ENCODE measurements around the gene AKR1E2. TPM values are rescaled to one million over a fixed set of nuclear protein-coding genes. Genes with fewer than 3 reads are reported as not detected.

The AKR1E2 gene
- total and polyA plus RNA-seq, 2 experiments from 2014 or later, result 5.2 to 16.0 TPM

GRCh38 chr10:4865945-4866661 lies 40.1 kb downstream of the AKR1E2 start:
- H3K4me3 ChIP-seq, result no peak overlapping the region
- peaks cover 14% of the 10 kb centered on the region for H3K4me1 ChIP-seq (ENCODE audit: insufficient read depth)
- TF ChIP-seq EZH2phosphoT487 (IDR thresholded peaks at IDR 0.05; ENCODE audit: insufficient read depth, low read depth) (no peak), EZH2 (IDR thresholded peaks at IDR 0.05; ENCODE audit: insufficient read depth, poor library complexity, severe bottlenecking) (no peak)
- H3K9me3 ChIP-seq (ENCODE audit: low read depth), result no peaks in the 10 kb centered on the region
- no peak overlapping the region for H3K9ac ChIP-seq
- H3K27ac ChIP-seq, result no peak overlapping the region
- H3K9me2 ChIP-seq (ENCODE audit: insufficient read depth), result no peaks in the 10 kb centered on the region
- H3K79me2 ChIP-seq (ENCODE audit: insufficient read depth), result no peaks in the 10 kb centered on the region
- H2AFZ ChIP-seq, result no peak overlapping the region
- H3K4me2 ChIP-seq (ENCODE audit: unreplicated experiment), result no peak overlapping the region
- WGBS, 2 experiments (ENCODE audit: low coverage in 1 of 2, low lambda C conversion rate in 2 of 2, missing lambda C conversion rate in 2 of 2), result 88 to 92% methylated on average over 7 of the region's 7 CpGs
- in situ Hi-C loops (cut with MboI), result no loop called here
- H4K20me1 ChIP-seq (ENCODE audit: insufficient read depth), result no peaks in the 10 kb centered on the region
- no peaks in the 10 kb centered on the region for H3K27me3 ChIP-seq (replicated peaks; ENCODE audit: insufficient read depth)
- H3F3A ChIP-seq (ENCODE audit: insufficient read depth), result peaks cover 30% of the 10 kb centered on the region
- peak; percentile 2 for DNase-seq
- H3K36me3 ChIP-seq (ENCODE audit: low read depth), result no peaks in the 10 kb centered on the region; the same call in 1 of the 2 replicates

GRCh38 chr10:4867109-4867519 lies 41.1 kb downstream of the AKR1E2 start:
- no peaks in the 10 kb centered on the region for H4K20me1 ChIP-seq (ENCODE audit: insufficient read depth)
- H3K4me2 ChIP-seq (ENCODE audit: unreplicated experiment), result peak overlapping the region; percentile 70
- no peak for TF ChIP-seq EZH2 (IDR thresholded peaks at IDR 0.05; ENCODE audit: insufficient read depth, poor library complexity, severe bottlenecking)
- TF ChIP-seq EZH2phosphoT487 (IDR thresholded peaks at IDR 0.05; ENCODE audit: insufficient read depth, low read depth), result no peak
- no peaks in the 10 kb centered on the region for H3K9me2 ChIP-seq (ENCODE audit: insufficient read depth)
- DNase-seq, result no peak
- no peaks in the 10 kb centered on the region for H3K27me3 ChIP-seq (replicated peaks; ENCODE audit: insufficient read depth)
- H2AFZ ChIP-seq, result peak overlapping the region; percentile 69; the same call in 1 of the 2 replicates
- H3K27ac ChIP-seq, result 0 out of 2 replicates have a peak overlapping the region, but pooled peaks have one; percentile 1
- WGBS, 2 experiments (ENCODE audit: low coverage in 1 of 2, low lambda C conversion rate in 2 of 2, missing lambda C conversion rate in 2 of 2), result 20 to 46% methylated on average over 2 of the region's 2 CpGs
- H3K9me3 ChIP-seq (ENCODE audit: low read depth), result no peaks in the 10 kb centered on the region
- H3K4me1 ChIP-seq (ENCODE audit: insufficient read depth), result peaks cover 14% of the 10 kb centered on the region
- peak overlapping the region; percentile 40; the same call in 1 of the 2 replicates for H3K4me3 ChIP-seq
- H3F3A ChIP-seq (ENCODE audit: insufficient read depth), result peaks cover 30% of the 10 kb centered on the region
- no peaks in the 10 kb centered on the region for H3K79me2 ChIP-seq (ENCODE audit: insufficient read depth)
- no peak overlapping the region for H3K9ac ChIP-seq
- no peaks in the 10 kb centered on the region; the same call in 1 of the 2 replicates for H3K36me3 ChIP-seq (ENCODE audit: low read depth)
- in situ Hi-C loops (cut with MboI), result no loop called here

- Histone ChIP-seq H3K27ac (peak overlapping the region; percentile 1; the same call in 1 of the 2 replicates), H3K27me3 (replicated peaks; ENCODE audit: insufficient read depth) (no peaks in the 10 kb centered on the region), H3K9me3 (ENCODE audit: low read depth) (no peaks in the 10 kb centered on the region), H3K36me3 (ENCODE audit: low read depth) (no peaks in the 10 kb centered on the region; the same call in 1 of the 2 replicates), H3K79me2 (ENCODE audit: insufficient read depth) (no peaks in the 10 kb centered on the region), H3K4me1 (ENCODE audit: insufficient read depth) (peaks cover 14% of the 10 kb centered on the region), H2AFZ (peak overlapping the region; percentile 69), H3K4me3 (peak overlapping the region; percentile 40), H4K20me1 (ENCODE audit: insufficient read depth) (no peaks in the 10 kb centered on the region), H3K4me2 (ENCODE audit: unreplicated experiment) (peak overlapping the region; percentile 70), H3K9ac (no peak overlapping the region), H3F3A (ENCODE audit: insufficient read depth) (peaks cover 30% of the 10 kb centered on the region), H3K9me2 (ENCODE audit: insufficient read depth) (no peaks in the 10 kb centered on the region)
- in situ Hi-C loops (cut with MboI), result no loop called here
- DNase-seq, result peak; percentile 58
- WGBS, 2 experiments (ENCODE audit: low coverage in 1 of 2, low lambda C conversion rate in 2 of 2, missing lambda C conversion rate in 2 of 2), result 30 to 32% methylated on average over 9 of the region's 9 CpGs
- TF ChIP-seq EZH2 (IDR thresholded peaks at IDR 0.05; ENCODE audit: insufficient read depth, poor library complexity, severe bottlenecking), result no peak
- no peak for TF ChIP-seq EZH2phosphoT487 (IDR thresholded peaks at IDR 0.05; ENCODE audit: insufficient read depth, low read depth)
These were observed 41.7 kb downstream of the AKR1E2 start for GRCh38 chr10:4867520-4868356.

DNA sequence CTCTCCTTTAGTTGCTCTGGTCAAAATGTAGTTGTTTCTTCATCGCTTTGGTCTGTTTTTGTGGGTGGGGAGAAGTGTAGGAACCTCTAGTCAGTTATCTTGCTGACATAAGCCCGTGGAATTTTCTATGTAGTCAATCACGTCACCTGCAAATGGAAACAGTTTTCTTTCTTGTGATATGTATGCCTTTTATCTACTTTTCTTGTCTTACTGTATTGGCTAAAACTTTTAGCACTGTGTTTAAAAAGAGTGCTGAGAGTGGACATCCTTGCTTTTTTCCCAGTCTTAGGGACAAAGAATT lies 42.3 kb downstream of the AKR1E2 start:
- H3K27ac ChIP-seq, result no peak overlapping the region
- in situ Hi-C loops (cut with MboI), result no loop called here
- no peaks in the 10 kb centered on the region for H4K20me1 ChIP-seq (ENCODE audit: insufficient read depth)

More for the DNA sequence above, 42.3 kb downstream of the AKR1E2 start:
- TF ChIP-seq EZH2 (IDR thresholded peaks at IDR 0.05; ENCODE audit: insufficient read depth, poor library complexity, severe bottlenecking) (no peak), EZH2phosphoT487 (IDR thresholded peaks at IDR 0.05; ENCODE audit: insufficient read depth, low read depth) (no peak)
- H3K27me3 ChIP-seq (replicated peaks; ENCODE audit: insufficient read depth), result no peaks in the 10 kb centered on the region
- H3K4me2 ChIP-seq (ENCODE audit: unreplicated experiment), result no peak overlapping the region
- no peaks in the 10 kb centered on the region; the same call in 1 of the 2 replicates for H3K36me3 ChIP-seq (ENCODE audit: low read depth)
- H3K79me2 ChIP-seq (ENCODE audit: insufficient read depth), result no peaks in the 10 kb centered on the region
- H3F3A ChIP-seq (ENCODE audit: insufficient read depth), result peaks cover 30% of the 10 kb centered on the region
- H3K4me3 ChIP-seq, result no peak overlapping the region
- H2AFZ ChIP-seq, result peak overlapping the region; percentile 69
- H3K9ac ChIP-seq, result no peak overlapping the region
- no peaks in the 10 kb centered on the region for H3K9me3 ChIP-seq (ENCODE audit: low read depth)
- no peaks in the 10 kb centered on the region for H3K9me2 ChIP-seq (ENCODE audit: insufficient read depth)
- 91 to 93% methylated on average over 3 of the region's 3 CpGs for WGBS, 2 experiments (ENCODE audit: low coverage in 1 of 2, low lambda C conversion rate in 2 of 2, missing lambda C conversion rate in 2 of 2)
- peaks cover 14% of the 10 kb centered on the region for H3K4me1 ChIP-seq (ENCODE audit: insufficient read depth)
- DNase-seq, result no peak

Measured in GM23248 (cell line).